Suprapubic skin (tissue), 4 donors: Measurements from ENCODE around the gene PEAR1.

Experiments
- CTCF ChIP-seq, 2 donors: fragments of 200-600 bp in 1 of 2; fragments of 450-650 bp in 1 of 2; sonication (generic) in 1 of 2; IDR thresholded peaks; one replicate each; pipeline ENCODE4 v1.5.1; 2016 to 2019; ENCODE audit warnings: antibody characterized with exemption in 2 of 2, mild to moderate bottlenecking in 1 of 2, moderate library complexity in 1 of 2
- EP300 ChIP-seq: sonication (generic); formaldehyde crosslinking; IDR thresholded peaks from one replicate; pipeline ENCODE4 v1.6.1; 2017; ENCODE audit warnings: antibody characterized with exemption
- POLR2A ChIP-seq, 2 donors: fragments of 450-650 bp; IDR thresholded peaks; one replicate each; pipeline ENCODE4 v1.6.1; 2017; ENCODE audit warnings: antibody characterized with exemption in 2 of 2, mild to moderate bottlenecking in 2 of 2, moderate library complexity in 2 of 2
- POLR2AphosphoS5 ChIP-seq, 3 donors: sonication (generic); formaldehyde crosslinking; IDR thresholded peaks; one replicate each; pipeline ENCODE4 v1.6.1; 2017; ENCODE audit warnings: antibody characterized with exemption in 3 of 3

GRCh38 chr1:156898971-156899664 lies 5.6 kb downstream of the PEAR1 start:
- TF ChIP-seq CTCF (IDR thresholded peaks at IDR 0.05) (no peak), POLR2AphosphoS5 (IDR thresholded peaks at IDR 0.05) (no peak), EP300 (no peak), POLR2A (IDR thresholded peaks at IDR 0.05) (no peak)
